IMR-90 (cell line): ENCODE data around the gene WBP1L. TPM values are rescaled to one million over a fixed set of nuclear protein-coding genes. Genes with fewer than 3 reads are reported as not detected.

Experiments used
- ATAC-seq: fragments of 200-7000 bp; cut with Tn5 transposase; 2 replicates; pipeline ENCODE4 v1.9.1; 2020; ENCODE audit warnings: low read depth, mild to moderate bottlenecking, moderate library complexity
- BruUV-seq: library from RNA; stranded (reverse); fragments of 400-500 nt; replicated peaks from 2 replicates; lab custom pipeline; 2021; lab: Mats Ljungman, UMichigan
- CTCF ChIA-PET: fragments of 300-600 bp; formaldehyde crosslinking; extraction: SDS; loops from one replicate; lab custom pipeline; 2021; ENCODE audit warnings: antibody characterized with exemption; lab: Yijun Ruan, JAX
- POLR2A ChIA-PET: fragments of 300-600 bp; sonication (Branson Sonifier 250); formaldehyde crosslinking; loops from one replicate; lab custom pipeline; 2022; ENCODE audit warnings: antibody characterized with exemption; ENCODE audit not compliant: unreplicated experiment; lab: Charles Lee
- DNase-seq: peaks from one replicate; pipeline ENCODE4 v3.0.0; 2013
- H2AFZ ChIP-seq: replicated peaks from 2 replicates; pipeline ENCODE3; 2013; ENCODE audit warnings: low read length, mild to moderate bottlenecking; ENCODE audit not compliant: poor library complexity
- H2AK5ac ChIP-seq: 2 replicates; pipeline ENCODE4 v1.6.1; 2013; ENCODE audit warnings: low read depth, low read length, inconsistent platforms
- H2AK9ac ChIP-seq: replicated peaks from 2 replicates; pipeline ENCODE3; 2013; ENCODE audit warnings: mild to moderate bottlenecking, low read depth, low read length, moderate library complexity; ENCODE audit not compliant: poor library complexity
- H2BK120ac ChIP-seq: 2 replicates; pipeline ENCODE4 v1.6.1; 2013; ENCODE audit warnings: low read depth, low read length, inconsistent platforms
- H2BK15ac ChIP-seq: 3 replicates; pipeline ENCODE4 v1.6.1; 2013; ENCODE audit warnings: low read depth, low read length, inconsistent platforms
- H2BK20ac ChIP-seq: 2 replicates; pipeline ENCODE4 v1.6.1; 2013; ENCODE audit warnings: low read depth, mild to moderate bottlenecking, inconsistent platforms, low read length, moderate library complexity
- H2BK5ac ChIP-seq: 2 replicates; pipeline ENCODE4 v1.6.1; 2013; ENCODE audit warnings: mild to moderate bottlenecking, low read depth, low read length, inconsistent platforms; ENCODE audit not compliant: poor library complexity, severe bottlenecking
- H3K14ac ChIP-seq: replicated peaks from 2 replicates; pipeline ENCODE4 v1.6.1; 2013; ENCODE audit warnings: low read depth, low read length, inconsistent platforms
- H3K18ac ChIP-seq: 2 replicates; pipeline ENCODE4 v1.6.1; 2013; ENCODE audit warnings: low read depth, low read length, control low read depth
- H3K23ac ChIP-seq: 2 replicates; pipeline ENCODE4 v1.6.1; 2013; ENCODE audit warnings: low read depth, low read length, inconsistent platforms
- H3K27ac ChIP-seq: 2 replicates; pipeline ENCODE4 v1.5.1; 2013; ENCODE audit warnings: mild to moderate bottlenecking, control low read depth, low read length; ENCODE audit not compliant: insufficient read depth
- H3K27me3 ChIP-seq: 2 replicates; pipeline ENCODE4 v1.6.1; 2013; ENCODE audit warnings: low read length; ENCODE audit not compliant: control insufficient read depth, insufficient read depth
- H3K36me3 ChIP-seq: 2 replicates; pipeline ENCODE4 v1.6.1; 2013; ENCODE audit warnings: low read length, mixed read lengths; ENCODE audit not compliant: control insufficient read depth, insufficient read depth
- H3K4ac ChIP-seq: 2 replicates; pipeline ENCODE4 v1.6.1; 2013; ENCODE audit warnings: low read depth, low read length, inconsistent platforms
- H3K4me1 ChIP-seq: 2 replicates; pipeline ENCODE4 v1.6.1; 2013; ENCODE audit warnings: low read length, mixed read lengths; ENCODE audit not compliant: control insufficient read depth, insufficient read depth
- H3K4me2 ChIP-seq: 2 replicates; pipeline ENCODE4 v1.6.1; 2013; ENCODE audit warnings: low read depth, mild to moderate bottlenecking, control low read depth, low read length, moderate library complexity
- H3K4me3 ChIP-seq: 2 replicates; pipeline ENCODE4 v1.5.1; 2013; ENCODE audit warnings: low read depth, mild to moderate bottlenecking, control low read depth, low read length, moderate library complexity; ENCODE audit not compliant: insufficient read depth
- H3K56ac ChIP-seq: 2 replicates; pipeline ENCODE4 v1.6.1; 2013; ENCODE audit warnings: low read length, inconsistent platforms; ENCODE audit not compliant: insufficient read depth; ENCODE audit errors: extremely low read depth
- H3K79me1 ChIP-seq, 2 experiments: 2 replicates each; pipeline ENCODE4 v1.6.1; 2013; ENCODE audit warnings: low read length in 2 of 2, inconsistent platforms in 1 of 2, low read depth in 1 of 2
- H3K9ac ChIP-seq: 2 replicates; pipeline ENCODE4 v1.6.1; 2013; ENCODE audit warnings: low read depth, low read length, control low read depth
- H3K9me1 ChIP-seq: 2 replicates; pipeline ENCODE4 v1.6.1; 2013; ENCODE audit warnings: low read length, inconsistent platforms; ENCODE audit not compliant: insufficient read depth
- H3K9me3 ChIP-seq: 2 replicates; pipeline ENCODE4 v1.6.1; 2013; ENCODE audit warnings: low read length; ENCODE audit not compliant: control insufficient read depth, insufficient read depth
- H4K20me1 ChIP-seq: 2 replicates; pipeline ENCODE4 v1.6.1; 2013; ENCODE audit warnings: low read length, inconsistent platforms; ENCODE audit not compliant: insufficient read depth
- H4K5ac ChIP-seq: 2 replicates; pipeline ENCODE4 v1.6.1; 2013; ENCODE audit warnings: mild to moderate bottlenecking, low read depth, low read length, control low read depth
- H4K8ac ChIP-seq, 2 experiments: 2 replicates each; pipeline ENCODE4 v1.6.1; 2013; ENCODE audit warnings: low read depth in 2 of 2, low read length in 2 of 2, control low read depth in 1 of 2, inconsistent platforms in 1 of 2
- H4K91ac ChIP-seq: 2 replicates; pipeline ENCODE4 v1.6.1; 2013; ENCODE audit warnings: low read depth, low read length, inconsistent platforms; ENCODE audit not compliant: insufficient read depth
- BHLHE40 ChIP-seq: fragments of 150-350 bp; IDR thresholded peaks from 2 replicates; pipeline ENCODE4 v1.6.1; 2016; ENCODE audit warnings: mild to moderate bottlenecking, low read depth, low read length
- CEBPB ChIP-seq: IDR thresholded peaks from 2 replicates; pipeline ENCODE4 v1.6.1; 2012; ENCODE audit warnings: low read depth, low read length, improper control_type of control experiment
- CHD1 ChIP-seq: IDR thresholded peaks from 2 replicates; pipeline ENCODE4 v1.6.1; 2012; ENCODE audit warnings: low read depth, low read length, improper control_type of control experiment
- FOS ChIP-seq: fragments of 150-350 bp; IDR thresholded peaks from 2 replicates; pipeline ENCODE4 v1.6.1; 2016; ENCODE audit warnings: low read depth, low read length
- MAFK ChIP-seq: IDR thresholded peaks from 2 replicates; pipeline ENCODE4 v1.6.1; 2012; ENCODE audit warnings: low read depth, low read length, improper control_type of control experiment
- MAZ ChIP-seq: IDR thresholded peaks from 2 replicates; pipeline ENCODE4 v1.6.1; 2012; ENCODE audit warnings: low read depth, mild to moderate bottlenecking, low read length, improper control_type of control experiment, moderate library complexity, borderline replicate concordance
- MXI1 ChIP-seq: IDR thresholded peaks from 2 replicates; pipeline ENCODE4 v1.6.1; 2012; ENCODE audit warnings: low read depth, mild to moderate bottlenecking, low read length, moderate library complexity, borderline replicate concordance
- POLR2A ChIP-seq: IDR thresholded peaks from 2 replicates; pipeline ENCODE4 v1.6.1; 2012; ENCODE audit warnings: mild to moderate bottlenecking, low read depth, low read length
- RAD21 ChIP-seq: IDR thresholded peaks from 2 replicates; pipeline ENCODE4 v1.6.1; 2012; ENCODE audit warnings: low read length, improper control_type of control experiment
- RCOR1 ChIP-seq: IDR thresholded peaks from 2 replicates; pipeline ENCODE4 v1.6.1; 2012; ENCODE audit warnings: mild to moderate bottlenecking, low read length, improper control_type of control experiment; ENCODE audit not compliant: insufficient replicate concordance
- RFX5 ChIP-seq: IDR thresholded peaks from 2 replicates; pipeline ENCODE4 v1.8.0; 2012; ENCODE audit warnings: low read depth, mild to moderate bottlenecking, low read length, moderate library complexity
- WGBS, 2 experiments: methylation state at CpG; one replicate each; pipeline versions ENCODE4 v1.1.5 to v1.1.7; 2013; ENCODE audit warnings: missing lambda C conversion rate in 2 of 2; ENCODE audit not compliant: insufficient read length in 1 of 2; ENCODE audit errors: extremely low coverage in 2 of 2; 5-methylcytosine and 5-hydroxymethylcytosine counted together
- dilution Hi-C: fragments of 300-500 bp; cut with HindIII; formaldehyde crosslinking; loops from one replicate; pipeline ENCODE4 v1.14.3; 2018; ENCODE audit warnings: low sequenced_read_pairs; ENCODE audit not compliant: unreplicated experiment
- in situ Hi-C: fragments of 300-500 bp; cut with MboI; formaldehyde crosslinking; loops from 3 replicates; pipeline ENCODE4 v1.14.3; 2019; ENCODE audit warnings: low sequenced_read_pairs, inconsistent platforms, mixed read lengths
- intact Hi-C: fragments of 100-400 bp; cut with micrococcal nuclease; formaldehyde crosslinking; loops from 2 replicates; pipeline ENCODE4 v1.10.0; 2022
- polyA plus RNA-seq, 3 experiments: library from polyadenylated mRNA; depleted of rRNA; stranded (reverse); fragments of >200 nt; gene quantifications; 2 replicates each; pipeline ENCODE4 v1.2.3, GENCODE V29; 2012; ENCODE audit warnings: low replicate concordance in 1 of 3
- total RNA-seq: library from RNA; depleted of rRNA; stranded (reverse); fragments of >200 nt; gene quantifications from 2 replicates; pipeline ENCODE4 v1.2.3, GENCODE V29; 2012
- TF ChIP-seq, protein P1 (sequence below): conservative IDR thresholded peaks from 2 replicates; pipeline ENCODE4 v1.5.1; 2012; ENCODE audit warnings: mild to moderate bottlenecking, low read depth, low read length, improper control_type of control experiment
- TF ChIP-seq, protein P2 (sequence below): fragments of 150-350 bp; IDR thresholded peaks from 2 replicates; pipeline ENCODE4 v1.6.1; 2017; ENCODE audit warnings: mild to moderate bottlenecking, antibody characterized with exemption, low read length, low read depth

The WBP1L gene
- total and polyA plus RNA-seq, 2 of the 4 experiments (the other 2 are of a cell fraction): 20.7 to 31.0 TPM

DNA sequence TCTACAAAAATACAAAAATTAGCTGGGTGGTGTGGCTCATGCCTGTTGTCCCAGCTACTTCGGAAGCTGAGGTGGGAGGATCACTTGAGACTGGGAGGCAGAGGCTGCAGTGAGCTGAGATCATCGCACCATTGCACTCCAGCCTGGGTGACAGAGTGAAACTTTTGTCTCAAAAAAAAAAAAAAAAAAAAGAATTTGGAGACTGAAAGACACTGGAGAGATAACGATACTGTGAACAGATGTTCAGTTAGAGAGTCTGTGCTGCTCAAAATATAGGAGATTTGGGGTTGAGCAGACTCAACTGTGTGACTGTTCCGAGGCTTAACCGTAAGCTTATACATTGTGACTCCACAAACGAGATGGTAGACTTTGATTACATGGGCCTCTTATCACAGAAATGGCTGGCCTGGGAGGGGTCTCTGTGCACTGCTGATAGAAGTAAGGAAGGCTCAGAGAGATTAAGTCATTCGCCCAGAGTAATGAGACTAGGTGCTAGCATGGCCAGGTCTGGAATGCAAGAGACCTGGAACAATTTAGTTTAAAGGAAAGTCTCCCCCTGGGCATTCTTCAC lies 19.4 kb downstream of the WBP1L start:
- Histone ChIP-seq H3K56ac (no peak overlapping the region), H2BK20ac (no peak overlapping the region), H2AK9ac (peak overlapping the region; percentile 47), H3K9me3 (no peaks in the 10 kb centered on the region), H3K27me3 (no peaks in the 10 kb centered on the region), H3K18ac (no peak overlapping the region), H2AK5ac (no peak overlapping the region), H3K9me1 (peaks cover 14% of the 10 kb centered on the region; the same call in 1 of the 2 replicates), H2BK120ac (no peak overlapping the region), H3K27ac (no peak overlapping the region), H2BK5ac (no peak overlapping the region), H3K4me2 (no peak overlapping the region), H3K4ac (no peak overlapping the region), H4K20me1 (peaks cover 68% of the 10 kb centered on the region), H2AFZ (no peak overlapping the region), H4K91ac (no peak overlapping the region), H3K4me3 (no peak overlapping the region), H3K36me3 (peaks cover 5% of the 10 kb centered on the region), H4K8ac (no peak overlapping the region), H3K9ac (no peak overlapping the region), H3K23ac (no peak overlapping the region), H3K4me1 (peaks cover 12% of the 10 kb centered on the region; the same call in 1 of the 2 replicates), H4K5ac (no peak overlapping the region), H3K79me1 (peaks cover 38 to 67% of the 10 kb centered on the region in 2 experiments), H2BK15ac (no peak overlapping the region), H3K14ac (no peak overlapping the region)
- no peak for ATAC-seq
- WGBS, 2 experiments: 93% methylated on average over 3 of the region's 7 CpGs; no CpG with 5 or more reads in 1 of the 2 experiments
- TF ChIP-seq CEBPB (no peak), RCOR1 (no peak), CHD1 (no peak), POLR2A (no peak), RFX5 (no peak), MXI1 (no peak), BHLHE40 (no peak), RAD21 (no peak), MAFK (no peak), MAZ (no peak), FOS (no peak)
- TF ChIP-seq, protein P1, sequence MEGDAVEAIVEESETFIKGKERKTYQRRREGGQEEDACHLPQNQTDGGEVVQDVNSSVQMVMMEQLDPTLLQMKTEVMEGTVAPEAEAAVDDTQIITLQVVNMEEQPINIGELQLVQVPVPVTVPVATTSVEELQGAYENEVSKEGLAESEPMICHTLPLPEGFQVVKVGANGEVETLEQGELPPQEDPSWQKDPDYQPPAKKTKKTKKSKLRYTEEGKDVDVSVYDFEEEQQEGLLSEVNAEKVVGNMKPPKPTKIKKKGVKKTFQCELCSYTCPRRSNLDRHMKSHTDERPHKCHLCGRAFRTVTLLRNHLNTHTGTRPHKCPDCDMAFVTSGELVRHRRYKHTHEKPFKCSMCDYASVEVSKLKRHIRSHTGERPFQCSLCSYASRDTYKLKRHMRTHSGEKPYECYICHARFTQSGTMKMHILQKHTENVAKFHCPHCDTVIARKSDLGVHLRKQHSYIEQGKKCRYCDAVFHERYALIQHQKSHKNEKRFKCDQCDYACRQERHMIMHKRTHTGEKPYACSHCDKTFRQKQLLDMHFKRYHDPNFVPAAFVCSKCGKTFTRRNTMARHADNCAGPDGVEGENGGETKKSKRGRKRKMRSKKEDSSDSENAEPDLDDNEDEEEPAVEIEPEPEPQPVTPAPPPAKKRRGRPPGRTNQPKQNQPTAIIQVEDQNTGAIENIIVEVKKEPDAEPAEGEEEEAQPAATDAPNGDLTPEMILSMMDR: no peak
- TF ChIP-seq, protein P2, sequence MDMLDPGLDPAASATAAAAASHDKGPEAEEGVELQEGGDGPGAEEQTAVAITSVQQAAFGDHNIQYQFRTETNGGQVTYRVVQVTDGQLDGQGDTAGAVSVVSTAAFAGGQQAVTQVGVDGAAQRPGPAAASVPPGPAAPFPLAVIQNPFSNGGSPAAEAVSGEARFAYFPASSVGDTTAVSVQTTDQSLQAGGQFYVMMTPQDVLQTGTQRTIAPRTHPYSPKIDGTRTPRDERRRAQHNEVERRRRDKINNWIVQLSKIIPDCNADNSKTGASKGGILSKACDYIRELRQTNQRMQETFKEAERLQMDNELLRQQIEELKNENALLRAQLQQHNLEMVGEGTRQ: no peak
- DNase-seq: no peak
- CTCF ChIA-PET: no interaction called here
- POLR2A ChIA-PET: no interaction called here
- no TSS peak for BruUV-seq
- intact Hi-C loops: no loop called here
- in situ Hi-C loops: no loop called here
- dilution Hi-C loops: no loop called here
